ENCODE data around the gene SARNP. TPM values are rescaled to one million over a fixed set of nuclear protein-coding genes. Genes with fewer than 3 reads are reported as not detected.

Gene SARNP
- total RNA-seq, 1 donor from 2014 or later = 76.6 TPM

DNA sequence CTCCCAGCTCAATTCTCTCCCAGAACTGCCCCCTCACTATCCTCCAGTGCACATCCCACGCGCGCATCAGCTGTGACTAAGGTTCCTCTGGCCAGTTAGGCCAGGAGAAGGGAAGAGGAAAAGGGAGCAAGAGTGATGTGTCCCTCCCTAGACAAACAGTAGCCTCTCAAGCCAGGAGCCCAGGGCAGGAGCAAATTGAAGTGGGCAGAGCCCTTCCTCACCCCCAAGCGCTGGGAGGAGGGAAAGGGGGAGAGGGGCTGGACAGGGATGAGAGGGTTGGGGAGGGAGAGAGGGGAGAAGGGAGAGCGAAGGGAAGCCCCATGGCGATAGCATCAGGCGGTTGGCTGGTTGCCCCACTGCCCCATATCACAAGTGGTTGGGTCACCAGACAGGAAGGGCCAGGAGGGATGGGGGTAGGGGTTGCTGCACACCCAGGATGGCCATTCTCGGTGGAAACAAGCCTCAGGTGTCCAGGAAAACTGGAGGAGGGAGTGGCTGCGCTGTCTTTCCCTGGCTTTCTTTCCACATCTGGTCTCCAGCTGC, 89.8 kb downstream of the SARNP start:
- Mint-ChIP-seq H3K27ac (ENCODE audit: unreplicated experiment) (peak overlapping the region; percentile 77), H3K27me3 (ENCODE audit: unreplicated experiment) (peaks cover 29% of the 10 kb centered on the region), H3K9me3 (ENCODE audit: unreplicated experiment) (no peaks in the 10 kb centered on the region), H3K4me3 (ENCODE audit: unreplicated experiment) (peak overlapping the region; percentile 94), H3K4me1 (ENCODE audit: unreplicated experiment) (peaks cover 41% of the 10 kb centered on the region), H3K36me3 (ENCODE audit: low read depth, unreplicated experiment) (peaks cover 39% of the 10 kb centered on the region)
- TF ChIP-seq, protein P1, sequence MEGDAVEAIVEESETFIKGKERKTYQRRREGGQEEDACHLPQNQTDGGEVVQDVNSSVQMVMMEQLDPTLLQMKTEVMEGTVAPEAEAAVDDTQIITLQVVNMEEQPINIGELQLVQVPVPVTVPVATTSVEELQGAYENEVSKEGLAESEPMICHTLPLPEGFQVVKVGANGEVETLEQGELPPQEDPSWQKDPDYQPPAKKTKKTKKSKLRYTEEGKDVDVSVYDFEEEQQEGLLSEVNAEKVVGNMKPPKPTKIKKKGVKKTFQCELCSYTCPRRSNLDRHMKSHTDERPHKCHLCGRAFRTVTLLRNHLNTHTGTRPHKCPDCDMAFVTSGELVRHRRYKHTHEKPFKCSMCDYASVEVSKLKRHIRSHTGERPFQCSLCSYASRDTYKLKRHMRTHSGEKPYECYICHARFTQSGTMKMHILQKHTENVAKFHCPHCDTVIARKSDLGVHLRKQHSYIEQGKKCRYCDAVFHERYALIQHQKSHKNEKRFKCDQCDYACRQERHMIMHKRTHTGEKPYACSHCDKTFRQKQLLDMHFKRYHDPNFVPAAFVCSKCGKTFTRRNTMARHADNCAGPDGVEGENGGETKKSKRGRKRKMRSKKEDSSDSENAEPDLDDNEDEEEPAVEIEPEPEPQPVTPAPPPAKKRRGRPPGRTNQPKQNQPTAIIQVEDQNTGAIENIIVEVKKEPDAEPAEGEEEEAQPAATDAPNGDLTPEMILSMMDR (IDR thresholded peaks at IDR 0.05; ENCODE audit: unreplicated experiment) = no peak
- DNase-seq (ENCODE audit: low spot score) = no peak

DNA sequence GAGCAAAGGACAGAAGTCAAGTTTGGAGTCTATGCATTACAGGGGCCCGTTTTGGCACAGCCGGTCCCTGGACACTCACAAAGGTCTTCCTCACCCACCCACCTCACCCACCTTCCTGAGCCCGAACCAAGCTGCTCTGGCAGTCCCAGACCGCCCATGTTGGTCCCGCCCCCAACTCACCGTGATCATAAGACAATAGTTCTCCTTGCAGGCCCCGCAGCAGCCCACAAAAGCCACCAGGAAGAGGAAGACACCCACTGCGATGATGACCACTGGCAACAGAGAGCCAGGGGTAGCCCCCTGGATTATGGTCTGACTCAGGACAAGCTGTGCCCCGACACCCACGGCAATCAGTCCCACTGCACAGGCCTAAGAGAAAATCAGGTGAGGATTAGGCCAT, 90.6 kb downstream of the SARNP start:
- Mint-ChIP-seq H3K27ac (ENCODE audit: unreplicated experiment) (peak overlapping the region; percentile 36), H3K27me3 (ENCODE audit: unreplicated experiment) (peaks cover 29% of the 10 kb centered on the region), H3K4me1 (ENCODE audit: unreplicated experiment) (peaks cover 41% of the 10 kb centered on the region), H3K9me3 (ENCODE audit: unreplicated experiment) (no peaks in the 10 kb centered on the region), H3K36me3 (ENCODE audit: low read depth, unreplicated experiment) (peaks cover 39% of the 10 kb centered on the region), H3K4me3 (ENCODE audit: unreplicated experiment) (peak overlapping the region; percentile 94)
- TF ChIP-seq, protein P1 (IDR thresholded peaks at IDR 0.05; ENCODE audit: unreplicated experiment) = no peak
- DNase-seq (ENCODE audit: low spot score) = no peak

DNA sequence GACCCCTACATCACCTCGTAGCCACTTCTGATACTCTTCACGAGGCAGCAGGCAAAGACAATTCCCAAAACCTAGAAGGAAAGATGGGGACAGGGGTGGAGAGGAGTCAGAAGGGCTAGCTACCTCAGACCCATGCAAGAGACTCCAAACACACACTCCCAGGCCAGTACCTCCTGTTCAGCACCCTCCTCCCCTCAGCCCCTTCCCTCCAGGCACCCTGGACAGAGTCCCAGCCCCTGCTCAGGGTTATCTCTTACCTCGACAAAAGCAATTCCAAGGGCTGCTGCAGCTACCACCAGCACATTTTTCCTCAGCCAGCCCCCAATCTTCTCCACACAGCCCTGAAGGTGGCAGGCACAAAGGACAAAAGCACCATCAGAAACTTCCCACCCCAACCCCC, 92.0 kb downstream of the SARNP start:
- Mint-ChIP-seq H3K27ac (ENCODE audit: unreplicated experiment) (no peak overlapping the region), H3K36me3 (ENCODE audit: low read depth, unreplicated experiment) (peaks cover 39% of the 10 kb centered on the region), H3K27me3 (ENCODE audit: unreplicated experiment) (peaks cover 29% of the 10 kb centered on the region), H3K9me3 (ENCODE audit: unreplicated experiment) (no peaks in the 10 kb centered on the region), H3K4me3 (ENCODE audit: unreplicated experiment) (peak overlapping the region; percentile 20), H3K4me1 (ENCODE audit: unreplicated experiment) (peaks cover 38% of the 10 kb centered on the region)
- no peak for DNase-seq (ENCODE audit: low spot score)
- TF ChIP-seq, protein P1 (IDR thresholded peaks at IDR 0.05; ENCODE audit: unreplicated experiment) = no peak

DNA sequence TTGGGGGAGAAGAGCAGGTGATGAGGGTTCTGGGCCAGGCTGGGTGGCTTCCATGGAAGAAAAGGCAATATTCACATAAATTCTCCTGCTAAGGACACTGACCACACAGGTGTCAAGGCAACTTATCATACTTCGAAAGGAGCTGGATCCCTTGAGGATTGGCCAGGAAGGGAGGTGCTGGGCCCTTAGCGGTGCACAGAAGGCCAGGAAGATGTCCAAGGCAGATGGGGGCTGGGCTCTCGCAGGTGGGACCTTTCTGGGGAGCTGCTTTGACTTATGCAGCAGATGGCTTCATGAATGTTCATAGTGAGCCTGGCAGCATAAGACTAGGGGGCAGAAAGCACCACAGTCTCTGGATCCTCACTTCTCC, 92.6 kb downstream of the SARNP start:
- H3K4me1 Mint-ChIP-seq (ENCODE audit: unreplicated experiment) = peaks cover 32% of the 10 kb centered on the region
- H3K4me3 Mint-ChIP-seq (ENCODE audit: unreplicated experiment) = peak overlapping the region; percentile 20
- no peaks in the 10 kb centered on the region for H3K9me3 Mint-ChIP-seq (ENCODE audit: unreplicated experiment)
- no peak for DNase-seq (ENCODE audit: low spot score)
- peaks cover 26% of the 10 kb centered on the region for H3K27me3 Mint-ChIP-seq (ENCODE audit: unreplicated experiment)
- TF ChIP-seq, protein P1 (IDR thresholded peaks at IDR 0.05; ENCODE audit: unreplicated experiment) = no peak
- no peak overlapping the region for H3K27ac Mint-ChIP-seq (ENCODE audit: unreplicated experiment)
- peaks cover 39% of the 10 kb centered on the region for H3K36me3 Mint-ChIP-seq (ENCODE audit: low read depth, unreplicated experiment)

DNA sequence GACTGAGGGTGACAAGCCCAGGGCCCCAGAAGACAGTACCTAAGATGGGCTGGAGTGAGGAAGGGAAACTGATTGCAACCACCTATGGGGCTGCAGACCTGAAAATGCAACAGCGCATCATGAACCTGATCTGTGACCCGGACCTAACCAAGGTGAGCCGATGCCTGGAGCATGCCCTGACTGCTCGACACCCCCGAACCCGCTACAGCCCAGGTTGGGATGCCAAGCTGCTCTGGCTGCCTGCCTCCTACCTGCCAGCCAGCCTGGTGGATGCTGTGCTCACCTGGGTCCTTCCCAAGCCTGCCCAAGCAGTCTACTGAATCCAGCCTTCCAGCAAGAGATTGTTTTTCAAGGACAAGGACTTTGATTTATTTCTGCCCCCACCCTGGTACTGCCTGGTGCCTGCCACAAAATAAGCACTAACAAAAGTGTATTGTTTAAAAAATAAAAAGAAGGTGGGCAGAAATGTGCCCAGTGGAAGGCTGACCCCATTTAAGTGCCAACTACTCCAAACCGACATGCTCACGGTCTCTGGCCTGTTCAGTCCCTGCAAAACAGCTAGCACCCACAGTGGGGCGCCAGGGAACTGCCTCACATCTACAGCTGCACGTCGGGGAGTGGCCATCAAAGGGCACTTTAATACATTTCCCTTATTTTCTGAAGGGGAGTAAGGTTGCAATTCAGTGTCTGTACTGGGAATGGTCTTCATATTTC, 93.1 kb downstream of the SARNP start:
- no peaks in the 10 kb centered on the region for H3K9me3 Mint-ChIP-seq (ENCODE audit: unreplicated experiment)
- H3K36me3 Mint-ChIP-seq (ENCODE audit: low read depth, unreplicated experiment) = peaks cover 39% of the 10 kb centered on the region
- peaks cover 28% of the 10 kb centered on the region for H3K27me3 Mint-ChIP-seq (ENCODE audit: unreplicated experiment)
- no peak overlapping the region for H3K27ac Mint-ChIP-seq (ENCODE audit: unreplicated experiment)
- peak; percentile 59 for DNase-seq (ENCODE audit: low spot score)
- H3K4me3 Mint-ChIP-seq (ENCODE audit: unreplicated experiment) = peak overlapping the region; percentile 20
- TF ChIP-seq, protein P1 (IDR thresholded peaks at IDR 0.05; ENCODE audit: unreplicated experiment) = no peak
- H3K4me1 Mint-ChIP-seq (ENCODE audit: unreplicated experiment) = peaks cover 26% of the 10 kb centered on the region

Data from endothelial cell (in vitro differentiated cells).